KMS-11 (cell line): ENCODE results near the gene POMP.

ENCODE experiments used
- H2AFZ ChIP-seq: fragments of 200-600 bp; sonication (generic); 2 replicates; pipeline ENCODE4 v1.6.1; 2016; ENCODE audit warnings: antibody characterized with exemption, mixed run types, low read depth
- H3K27ac ChIP-seq: fragments of 200-600 bp; sonication (generic); 2 replicates; pipeline ENCODE4 v1.6.1; 2016; ENCODE audit warnings: mild to moderate bottlenecking, mixed run types
- H3K27me3 ChIP-seq: fragments of 200-600 bp; sonication (generic); 2 replicates; pipeline ENCODE4 v1.6.1; 2017; ENCODE audit warnings: mild to moderate bottlenecking, low read depth, mixed run types, moderate library complexity; ENCODE audit not compliant: insufficient read depth
- H3K36me3 ChIP-seq: fragments of 200-600 bp; sonication (generic); 2 replicates; pipeline ENCODE4 v1.6.1; 2017; ENCODE audit warnings: mild to moderate bottlenecking, mixed run types; ENCODE audit not compliant: insufficient read depth
- H3K4me1 ChIP-seq: fragments of 200-600 bp; sonication (generic); 2 replicates; pipeline ENCODE4 v1.6.1; 2016; ENCODE audit warnings: mild to moderate bottlenecking, low read depth, mixed run types; ENCODE audit not compliant: poor library complexity, severe bottlenecking
- H3K4me2 ChIP-seq: fragments of 200-600 bp; sonication (generic); 2 replicates; pipeline ENCODE4 v1.7.0; 2016; ENCODE audit warnings: mild to moderate bottlenecking, mixed run types
- H3K4me3 ChIP-seq: fragments of 200-600 bp; sonication (generic); IDR thresholded peaks from 2 replicates; pipeline ENCODE4 v1.6.1; 2017; ENCODE audit warnings: low read depth, low read length, mixed read lengths; ENCODE audit not compliant: insufficient read depth
- H3K79me2 ChIP-seq: fragments of 200-600 bp; sonication (generic); 2 replicates; pipeline ENCODE4 v1.6.1; 2016; ENCODE audit warnings: low read depth, mixed run types; ENCODE audit not compliant: insufficient read depth
- H3K9ac ChIP-seq: fragments of 200-600 bp; sonication (generic); 2 replicates; pipeline ENCODE4 v1.6.1; 2016; ENCODE audit warnings: mild to moderate bottlenecking, mixed run types
- H4K20me1 ChIP-seq: fragments of 200-600 bp; sonication (generic); 2 replicates; pipeline ENCODE4 v1.6.1; 2016; ENCODE audit warnings: mild to moderate bottlenecking, mixed run types; ENCODE audit not compliant: insufficient read depth
- CTCF ChIP-seq: fragments of 200-600 bp; sonication (generic); conservative IDR thresholded peaks from 2 replicates; pipeline ENCODE4 v1.6.1; 2017; ENCODE audit warnings: low read depth, mild to moderate bottlenecking, antibody characterized with exemption, low read length, moderate library complexity, mixed read lengths

POMP gene

GRCh38 chr13:28624707-28625432 is 34.1 kb upstream of the POMP start:
- no peak for TF ChIP-seq CTCF
- H3K79me2 ChIP-seq = no peaks in the 10 kb centered on the region
- no peaks in the 10 kb centered on the region for H4K20me1 ChIP-seq
- no peak overlapping the region for H3K9ac ChIP-seq
- H2AFZ ChIP-seq = no peak overlapping the region
- H3K4me1 ChIP-seq = no peaks in the 10 kb centered on the region
- no peaks in the 10 kb centered on the region for H3K36me3 ChIP-seq
- no peak overlapping the region for H3K4me2 ChIP-seq
- H3K27me3 ChIP-seq = no peaks in the 10 kb centered on the region
- no peak overlapping the region for H3K4me3 ChIP-seq
- H3K27ac ChIP-seq = no peak overlapping the region

GRCh38 chr13:28626266-28626665 is 32.7 kb upstream of the POMP start:
- H3K36me3 ChIP-seq = no peaks in the 10 kb centered on the region
- H3K79me2 ChIP-seq = no peaks in the 10 kb centered on the region
- H3K4me1 ChIP-seq = no peaks in the 10 kb centered on the region
- no peak overlapping the region for H3K9ac ChIP-seq
- no peak for TF ChIP-seq CTCF
- no peak overlapping the region for H3K27ac ChIP-seq
- H4K20me1 ChIP-seq = no peaks in the 10 kb centered on the region
- no peak overlapping the region for H3K4me2 ChIP-seq
- H3K4me3 ChIP-seq = no peak overlapping the region
- H3K27me3 ChIP-seq = no peaks in the 10 kb centered on the region
- no peak overlapping the region for H2AFZ ChIP-seq

- H3K4me2 ChIP-seq = no peak overlapping the region
- H3K79me2 ChIP-seq = no peaks in the 10 kb centered on the region
- H3K36me3 ChIP-seq = no peaks in the 10 kb centered on the region
- no peak for TF ChIP-seq CTCF
- H3K27me3 ChIP-seq = no peaks in the 10 kb centered on the region
- H3K4me1 ChIP-seq = no peaks in the 10 kb centered on the region
- H3K27ac ChIP-seq = no peak overlapping the region
- H3K4me3 ChIP-seq = no peak overlapping the region
- H2AFZ ChIP-seq = no peak overlapping the region
- no peaks in the 10 kb centered on the region for H4K20me1 ChIP-seq
- H3K9ac ChIP-seq = no peak overlapping the region
Measured at GRCh38 chr13:28628241-28628640, 30.7 kb upstream of the POMP start.

- no peak overlapping the region for H3K4me2 ChIP-seq
- H3K36me3 ChIP-seq = no peaks in the 10 kb centered on the region
- H3K27ac ChIP-seq = no peak overlapping the region
- TF ChIP-seq CTCF = no peak
- no peaks in the 10 kb centered on the region for H3K4me1 ChIP-seq
- H3K9ac ChIP-seq = no peak overlapping the region
- H2AFZ ChIP-seq = no peak overlapping the region
- H3K27me3 ChIP-seq = no peaks in the 10 kb centered on the region
- H3K4me3 ChIP-seq = no peak overlapping the region
- no peaks in the 10 kb centered on the region for H4K20me1 ChIP-seq
- no peaks in the 10 kb centered on the region for H3K79me2 ChIP-seq
Measured at GRCh38 chr13:28630869-28631268, 28.1 kb upstream of the POMP start.
